GM19240 (cell line): Measurements from ENCODE around the gene CD34.
"Not testable (repeated sequence)": the region's sequence is repeated elsewhere in the genome, so short reads cannot be mapped to it uniquely, and the experiment has no call there.

ENCODE experiments used
- DNase-seq: peaks from one replicate; pipeline ENCODE4 v3.0.0; 2011; ENCODE audit warnings: low spot score; ENCODE audit not compliant: insufficient read length

CD34 gene

GRCh38 chr1:207910591-207911354 is at the start of gene CD34:
Gene CD34 (minus strand): TSS chr1:207911125. CDS start chr1:207911080, 45 bp downstream.
- DNase-seq, result no peak

GRCh38 chr1:207960346-207960745 is 49.4 kb upstream of the CD34 start:
- no peak for DNase-seq

- no peak for DNase-seq
These were observed 49.0 kb upstream of the CD34 start for GRCh38 chr1:207959910-207960309.

- no peak for DNase-seq
These were observed 48.4 kb upstream of the CD34 start for GRCh38 chr1:207959141-207959825.

- no peak for DNase-seq
These were observed 47.6 kb upstream of the CD34 start for GRCh38 chr1:207958376-207959139.

- DNase-seq, result no peak
These were observed 46.1 kb upstream of the CD34 start for GRCh38 chr1:207956986-207957385.

- DNase-seq, result no peak
These were observed 43.2 kb upstream of the CD34 start for GRCh38 chr1:207954104-207954503.

- DNase-seq, result peak; percentile 27
These were observed 42.0 kb upstream of the CD34 start for GRCh38 chr1:207952617-207953542.

- DNase-seq, result no peak
These were observed 40.7 kb upstream of the CD34 start for GRCh38 chr1:207951652-207952051.

GRCh38 chr1:207950750-207951149 is 39.8 kb upstream of the CD34 start:
- no peak for DNase-seq

GRCh38 chr1:207949571-207950195 is 38.8 kb upstream of the CD34 start:
- no peak for DNase-seq

GRCh38 chr1:207948536-207949250 is 37.8 kb upstream of the CD34 start:
- DNase-seq, result no peak

GRCh38 chr1:207946756-207947155 is 35.8 kb upstream of the CD34 start:
- no peak for DNase-seq

GRCh38 chr1:207944571-207944970 is 33.6 kb upstream of the CD34 start:
- DNase-seq, result no peak

- DNase-seq, result not testable (repeated sequence)
These were observed 31.4 kb upstream of the CD34 start for GRCh38 chr1:207942337-207942741.

GRCh38 chr1:207941665-207942064 is 30.7 kb upstream of the CD34 start:
- DNase-seq, result no peak

- no peak for DNase-seq
These were observed 27.1 kb upstream of the CD34 start for GRCh38 chr1:207938016-207938415.

GRCh38 chr1:207937204-207937603 is 26.3 kb upstream of the CD34 start:
- no peak for DNase-seq

- no peak for DNase-seq
These were observed 24.2 kb upstream of the CD34 start for GRCh38 chr1:207935166-207935583.
